ENCODE measurements around the gene RBM20. TPM values are rescaled to one million over a fixed set of nuclear protein-coding genes. Genes with fewer than 3 reads are reported as not detected.

Gene RBM20
- total and polyA plus RNA-seq, 7 experiments from 2014 or later = 0.16 to 1.7 (median 0.37) TPM; not detected in 1

DNA sequence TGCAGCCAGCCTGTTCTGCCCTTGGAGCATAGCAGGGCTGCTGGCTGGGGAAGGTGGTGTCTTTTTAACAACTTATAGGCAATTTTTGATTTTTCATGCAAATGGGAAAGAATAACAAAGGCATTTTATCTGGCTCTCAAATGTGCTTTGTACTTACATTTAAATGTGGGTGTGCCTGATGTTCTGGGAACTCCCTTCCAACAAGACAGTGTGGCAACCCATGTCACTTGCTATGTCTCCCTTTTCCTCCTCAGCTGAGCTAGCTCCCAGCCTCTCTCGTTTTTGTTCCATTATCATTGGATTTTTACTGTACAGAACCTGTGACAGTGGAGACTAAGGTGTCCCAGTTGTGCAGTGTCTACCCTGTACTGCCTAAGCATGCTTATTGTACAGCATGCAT lies 134.1 kb downstream of the RBM20 start:
- no peak overlapping the region for H3K27ac ChIP-seq (ENCODE audit: low read depth, low read length)
- H3K36me3 ChIP-seq (ENCODE audit: control insufficient read depth in 2 of 3, insufficient read depth in 3 of 3, low read length in 3 of 3) = no peaks in the 10 kb centered on the region
- intact Hi-C loops (cut with micrococcal nuclease) = no loop called here
- H3K4me1 ChIP-seq (ENCODE audit: control insufficient read depth in 2 of 2, insufficient read depth in 2 of 2, low read length in 2 of 2) = peaks cover 7 to 14% of the 10 kb centered on the region in 2 donors
- H3K4me3 ChIP-seq (ENCODE audit: low read length) = no peak overlapping the region
- no peak for DNase-seq
- peaks cover 0 to 7% (median 0%) of the 10 kb centered on the region in 11 donors for H3K9me3 Mint-ChIP-seq
- ChIA-PET CTCF (no interaction called here), POLR2A (interaction anchor here (1.2 kb wide), 1 partner anchor 83 kb away, joined by 4 read pairs; no protein-coding TSS in a partner anchor)
- H3K27ac Mint-ChIP-seq = no peak overlapping the region
- H3K36me3 Mint-ChIP-seq = peaks cover 0 to 5% (median 0%) of the 10 kb centered on the region in 5 donors
- H3K27me3 ChIP-seq (ENCODE audit: control insufficient read depth in 2 of 2, insufficient read depth in 2 of 2, low read length in 2 of 2) = no peaks in the 10 kb centered on the region
- no peak for ATAC-seq
- no peaks in the 10 kb centered on the region for H3K27me3 Mint-ChIP-seq
- H3K4me3 Mint-ChIP-seq = no peak overlapping the region
- H3K9me3 ChIP-seq (ENCODE audit: control insufficient read depth in 2 of 3, low read length in 3 of 3) = no peaks in the 10 kb centered on the region
- H3K4me1 Mint-ChIP-seq = peaks cover 2 to 54% (median 24%) of the 10 kb centered on the region in 7 donors

DNA sequence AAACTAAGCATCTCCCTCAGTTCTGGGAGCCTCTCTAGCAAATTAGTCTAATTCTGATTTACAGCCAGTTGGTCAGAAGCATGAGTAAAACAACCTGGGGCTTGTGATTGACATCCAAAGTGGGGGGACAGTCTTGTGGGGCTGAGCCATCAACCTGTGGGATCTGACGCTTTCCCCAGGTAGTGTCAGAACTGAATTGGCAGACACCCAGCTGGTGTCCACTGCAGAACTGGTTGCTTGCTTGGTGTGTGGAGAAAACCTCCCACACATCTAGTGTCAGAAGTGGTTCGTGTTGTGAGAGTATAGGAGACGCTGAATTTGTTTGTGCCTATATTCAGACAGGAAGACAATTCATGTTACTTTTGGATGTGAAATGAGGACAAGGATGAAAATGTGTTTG lies 135.4 kb downstream of the RBM20 start:
- no peak for ATAC-seq
- H3K27me3 ChIP-seq (ENCODE audit: control insufficient read depth in 2 of 2, insufficient read depth in 2 of 2, low read length in 2 of 2) = no peaks in the 10 kb centered on the region
- CTCF ChIA-PET = interaction anchor here (1.3 kb wide), 1 partner anchor 11 kb away, joined by 3 read pairs; no protein-coding TSS in a partner anchor
- H3K4me1 ChIP-seq (ENCODE audit: control insufficient read depth in 2 of 2, insufficient read depth in 2 of 2, low read length in 2 of 2) = peaks cover 4 to 19% of the 10 kb centered on the region in 2 donors
- peaks cover 0 to 14% (median 0%) of the 10 kb centered on the region in 5 donors for H3K36me3 Mint-ChIP-seq
- H3K9me3 ChIP-seq (ENCODE audit: control insufficient read depth in 2 of 3, low read length in 3 of 3) = no peaks in the 10 kb centered on the region
- peak overlapping the region in 6 of 9 donors; percentile 15 to 92 (median 64) for H3K27ac Mint-ChIP-seq
- intact Hi-C loops (cut with micrococcal nuclease) = no loop called here
- no peaks in the 10 kb centered on the region for H3K36me3 ChIP-seq (ENCODE audit: control insufficient read depth in 2 of 3, insufficient read depth in 3 of 3, low read length in 3 of 3)
- peaks cover 0 to 11% (median 0%) of the 10 kb centered on the region in 11 donors for H3K9me3 Mint-ChIP-seq
- peak in 4 of 9 donors; percentile 16 to 53 (median 35) for DNase-seq
- no peaks in the 10 kb centered on the region for H3K27me3 Mint-ChIP-seq
- H3K4me1 Mint-ChIP-seq = peaks cover 2 to 56% (median 34%) of the 10 kb centered on the region in 7 donors
- no peak overlapping the region for H3K4me3 ChIP-seq (ENCODE audit: low read length)
- POLR2A ChIA-PET = no interaction called here
- H3K27ac ChIP-seq (ENCODE audit: low read depth, low read length) = no peak overlapping the region
- peak overlapping the region in 2 of 10 donors; percentile 15 to 49 for H3K4me3 Mint-ChIP-seq

DNA sequence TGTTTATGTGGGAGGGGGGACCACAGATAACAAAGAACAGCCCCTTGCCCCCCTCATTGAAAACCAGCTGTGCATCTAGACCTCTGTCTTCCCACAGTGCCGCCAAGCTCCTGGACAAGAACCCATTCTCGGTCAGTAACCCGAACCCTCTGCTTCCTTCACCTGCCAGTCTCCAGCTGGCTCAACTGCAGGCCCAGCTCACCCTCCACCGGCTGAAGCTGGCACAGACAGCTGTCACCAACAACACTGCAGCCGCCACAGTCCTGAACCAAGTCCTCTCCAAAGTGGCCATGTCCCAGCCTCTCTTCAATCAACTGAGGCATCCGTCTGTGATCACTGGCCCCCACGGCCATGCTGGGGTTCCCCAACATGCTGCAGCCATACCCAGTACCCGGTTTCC lies 136.6 kb downstream of the RBM20 start:
- H3K36me3 Mint-ChIP-seq = peaks cover 0 to 16% (median 0%) of the 10 kb centered on the region in 5 donors
- peaks cover 0 to 12% (median 0%) of the 10 kb centered on the region in 11 donors for H3K9me3 Mint-ChIP-seq
- ChIA-PET CTCF (interaction anchor here (0.9 kb wide), 1 partner anchor 22 kb away, joined by 6 read pairs; no protein-coding TSS in a partner anchor), POLR2A (interaction anchor here (0.9 to 1.1 kb wide), 2 partner anchors 20 to 23 kb away, joined by 3 to 4 read pairs; no protein-coding TSS in a partner anchor)
- H3K4me1 Mint-ChIP-seq = peaks cover 0 to 67% (median 46%) of the 10 kb centered on the region in 7 donors
- H3K27ac Mint-ChIP-seq = peak overlapping the region in 5 of 9 donors; percentile 48 to 92 (median 83)
- DNase-seq (no peak), ATAC-seq (no peak)
- Histone ChIP-seq H3K36me3 (ENCODE audit: control insufficient read depth in 2 of 3, insufficient read depth in 3 of 3, low read length in 3 of 3) (no peaks in the 10 kb centered on the region), H3K4me1 (ENCODE audit: control insufficient read depth in 2 of 2, insufficient read depth in 2 of 2, low read length in 2 of 2) (peaks cover 4 to 21% of the 10 kb centered on the region in 2 donors), H3K27ac (ENCODE audit: low read depth, low read length) (no peak overlapping the region), H3K27me3 (ENCODE audit: control insufficient read depth in 2 of 2, insufficient read depth in 2 of 2, low read length in 2 of 2) (no peaks in the 10 kb centered on the region), H3K9me3 (ENCODE audit: control insufficient read depth in 2 of 3, low read length in 3 of 3) (no peaks in the 10 kb centered on the region), H3K4me3 (ENCODE audit: low read length) (no peak overlapping the region)
- intact Hi-C loops (cut with micrococcal nuclease) = no loop called here
- no peaks in the 10 kb centered on the region for H3K27me3 Mint-ChIP-seq
- H3K4me3 Mint-ChIP-seq = no peak overlapping the region

DNA sequence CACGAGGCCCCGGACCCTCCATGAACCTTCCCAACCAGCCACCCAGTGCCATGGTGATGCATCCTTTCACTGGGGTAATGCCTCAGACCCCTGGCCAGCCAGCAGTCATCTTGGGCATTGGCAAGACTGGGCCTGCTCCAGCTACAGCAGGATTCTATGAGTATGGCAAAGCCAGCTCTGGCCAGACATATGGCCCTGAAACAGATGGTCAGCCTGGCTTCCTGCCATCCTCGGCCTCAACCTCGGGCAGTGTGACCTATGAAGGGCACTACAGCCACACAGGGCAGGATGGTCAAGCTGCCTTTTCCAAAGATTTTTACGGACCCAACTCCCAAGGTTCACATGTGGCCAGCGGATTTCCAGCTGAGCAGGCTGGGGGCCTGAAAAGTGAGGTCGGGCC lies 137.0 kb downstream of the RBM20 start:
- peaks cover 0 to 71% (median 50%) of the 10 kb centered on the region in 7 donors for H3K4me1 Mint-ChIP-seq
- Histone ChIP-seq H3K27me3 (ENCODE audit: control insufficient read depth in 2 of 2, insufficient read depth in 2 of 2, low read length in 2 of 2) (no peaks in the 10 kb centered on the region), H3K36me3 (ENCODE audit: control insufficient read depth in 2 of 3, insufficient read depth in 3 of 3, low read length in 3 of 3) (no peaks in the 10 kb centered on the region), H3K4me3 (ENCODE audit: low read length) (no peak overlapping the region), H3K9me3 (ENCODE audit: control insufficient read depth in 2 of 3, low read length in 3 of 3) (no peaks in the 10 kb centered on the region), H3K4me1 (ENCODE audit: control insufficient read depth in 2 of 2, insufficient read depth in 2 of 2, low read length in 2 of 2) (peaks cover 4 to 21% of the 10 kb centered on the region in 2 donors), H3K27ac (ENCODE audit: low read depth, low read length) (no peak overlapping the region)
- H3K4me3 Mint-ChIP-seq = no peak overlapping the region
- no peak for ATAC-seq
- H3K9me3 Mint-ChIP-seq = peaks cover 0 to 12% (median 0%) of the 10 kb centered on the region in 11 donors
- ChIA-PET POLR2A (interaction anchor here (0.9 to 1.3 kb wide), 4 partner anchors 18 to 96 kb away, joined by 3 to 4 read pairs (median 3); no protein-coding TSS in a partner anchor), CTCF (no interaction called here)
- no peak for DNase-seq
- intact Hi-C loops (cut with micrococcal nuclease) = no loop called here
- no peaks in the 10 kb centered on the region for H3K27me3 Mint-ChIP-seq
- peak overlapping the region in 5 of 9 donors; percentile 48 to 86 (median 70) for H3K27ac Mint-ChIP-seq
- H3K36me3 Mint-ChIP-seq = peaks cover 0 to 16% (median 0%) of the 10 kb centered on the region in 5 donors

DNA sequence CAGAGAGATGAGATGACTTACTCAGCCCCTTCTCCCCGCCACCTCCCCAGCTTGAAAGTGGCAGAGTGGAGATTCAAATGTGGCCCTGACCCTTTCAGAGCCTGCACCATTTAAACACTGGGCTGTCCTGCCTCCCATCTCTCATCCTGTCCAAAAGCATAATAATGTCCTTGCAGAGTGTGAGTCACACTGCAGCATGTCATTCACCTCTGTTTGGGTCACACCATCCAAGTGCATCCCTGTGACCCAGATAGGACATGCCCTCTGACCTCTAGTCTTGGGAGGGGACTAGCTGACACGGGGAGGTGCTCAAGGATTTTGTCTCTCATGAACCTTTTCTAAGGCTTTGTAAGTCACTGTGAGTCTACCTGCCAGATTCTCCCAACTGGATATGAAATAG lies 138.5 kb downstream of the RBM20 start:
- H3K4me3 Mint-ChIP-seq = no peak overlapping the region
- Histone ChIP-seq H3K27me3 (ENCODE audit: control insufficient read depth in 2 of 2, insufficient read depth in 2 of 2, low read length in 2 of 2) (no peaks in the 10 kb centered on the region), H3K4me3 (ENCODE audit: low read length) (no peak overlapping the region), H3K9me3 (ENCODE audit: control insufficient read depth in 2 of 3, low read length in 3 of 3) (no peaks in the 10 kb centered on the region), H3K27ac (ENCODE audit: low read depth, low read length) (no peak overlapping the region), H3K36me3 (ENCODE audit: control insufficient read depth in 2 of 3, insufficient read depth in 3 of 3, low read length in 3 of 3) (no peaks in the 10 kb centered on the region), H3K4me1 (ENCODE audit: control insufficient read depth in 2 of 2, insufficient read depth in 2 of 2, low read length in 2 of 2) (peaks cover 4 to 21% of the 10 kb centered on the region in 2 donors)
- ChIA-PET POLR2A (interaction anchor here (0.5 to 2.0 kb wide), 6 partner anchors 8 to 101 kb away, joined by 3 to 9 read pairs (median 4); no protein-coding TSS in a partner anchor), CTCF (interaction anchor here (1.0 to 1.9 kb wide), 2 partner anchors 59 to 111 kb away, joined by 4 to 5 read pairs; no protein-coding TSS in a partner anchor)
- no peaks in the 10 kb centered on the region for H3K27me3 Mint-ChIP-seq
- H3K4me1 Mint-ChIP-seq = peaks cover 1 to 77% (median 52%) of the 10 kb centered on the region in 7 donors
- H3K36me3 Mint-ChIP-seq = peaks cover 0 to 16% (median 0%) of the 10 kb centered on the region in 5 donors
- H3K27ac Mint-ChIP-seq = peak overlapping the region; percentile 43 to 97 (median 93)
- DNase-seq (no peak), ATAC-seq (no peak)
- intact Hi-C loops (cut with micrococcal nuclease) = loop anchor here (1.0 to 2.0 kb wide), 6 partner anchors 8 to 90 kb away; no protein-coding TSS in a partner anchor
- peaks cover 0 to 12% (median 0%) of the 10 kb centered on the region in 11 donors for H3K9me3 Mint-ChIP-seq

DNA sequence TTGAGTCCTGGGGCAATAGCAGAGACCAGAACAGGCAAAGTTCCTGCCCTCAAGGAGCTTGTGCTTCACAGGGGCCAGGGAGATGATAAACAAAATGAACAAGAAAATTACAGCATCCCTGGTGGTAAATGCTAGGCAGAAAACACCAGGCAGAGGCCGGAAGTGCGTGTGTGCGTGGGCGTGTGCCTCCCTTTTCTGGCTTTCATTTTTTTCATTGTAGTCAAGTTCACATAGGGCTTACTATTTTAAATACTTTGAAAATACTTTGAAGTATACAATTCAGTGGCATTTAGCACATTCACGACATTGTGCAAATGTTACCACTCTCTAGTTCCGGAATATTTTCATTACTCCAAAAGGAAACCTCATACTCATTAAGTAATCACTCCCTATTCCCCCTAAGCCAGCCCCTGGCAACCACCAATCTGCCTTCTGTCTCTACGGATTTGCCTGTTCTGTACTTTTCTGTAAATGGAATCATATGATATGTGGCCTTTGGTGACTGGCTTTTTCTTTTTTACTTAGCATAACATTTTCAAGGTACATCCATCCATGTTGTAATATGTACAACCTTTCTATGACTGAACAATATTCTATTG lies 139.5 kb downstream of the RBM20 start:
- peak overlapping the region; percentile 70 for H3K27ac ChIP-seq (ENCODE audit: low read depth, low read length)
- Mint-ChIP-seq H3K4me3 (peak overlapping the region; percentile 5 to 69 (median 50)), H3K27ac (peak overlapping the region; percentile 68 to 97 (median 93)), H3K27me3 (no peaks in the 10 kb centered on the region), H3K9me3 (peaks cover 0 to 9% (median 0%) of the 10 kb centered on the region in 11 donors), H3K4me1 (peaks cover 1 to 72% (median 44%) of the 10 kb centered on the region in 7 donors), H3K36me3 (peaks cover 0 to 16% (median 0%) of the 10 kb centered on the region in 5 donors)
- no peaks in the 10 kb centered on the region for H3K9me3 ChIP-seq (ENCODE audit: control insufficient read depth in 2 of 3, low read length in 3 of 3)
- CTCF ChIA-PET = interaction anchor here (1.0 to 2.1 kb wide), 3 partner anchors 20 to 110 kb away, joined by 4 to 7 read pairs (median 5); no protein-coding TSS in a partner anchor
- POLR2A ChIA-PET = interaction anchor here (1.1 to 2.0 kb wide), 5 partner anchors 9 to 84 kb away, joined by 3 to 9 read pairs (median 4); no protein-coding TSS in a partner anchor
- intact Hi-C loops (cut with micrococcal nuclease) = loop anchor here (1.0 to 2.0 kb wide), 6 partner anchors 9 to 89 kb away; no protein-coding TSS in a partner anchor
- H3K4me1 ChIP-seq (ENCODE audit: control insufficient read depth in 2 of 2, insufficient read depth in 2 of 2, low read length in 2 of 2) = peaks cover 4 to 21% of the 10 kb centered on the region in 2 donors
- DNase-seq (peak; percentile 36 to 92 (median 88)), ATAC-seq (peak; percentile 94)
- H3K27me3 ChIP-seq (ENCODE audit: control insufficient read depth in 2 of 2, insufficient read depth in 2 of 2, low read length in 2 of 2) = no peaks in the 10 kb centered on the region
- no peak overlapping the region for H3K4me3 ChIP-seq (ENCODE audit: low read length)
- no peaks in the 10 kb centered on the region for H3K36me3 ChIP-seq (ENCODE audit: control insufficient read depth in 2 of 3, insufficient read depth in 3 of 3, low read length in 3 of 3)
